HepG2 (cell line): Measurements from ENCODE around the gene CASKIN1. TPM values are rescaled to one million over a fixed set of nuclear protein-coding genes. Genes with fewer than 3 reads are reported as not detected.
A peak's percentile ranks its signal among the peaks of the same experiment; 100 is the strongest.

Experiments
- BHLHE40 ChIP-seq: IDR thresholded peaks from 2 replicates; pipeline ENCODE4 v1.6.1; 2011; ENCODE audit warnings: low read length, improper control_type of control experiment
- ERF ChIP-seq: IDR thresholded peaks from 2 replicates; pipeline ENCODE4 v1.6.1; 2018; ENCODE audit warnings: missing biosample characterization, missing genetic modification reagents
- FOXP1 ChIP-seq, 2 experiments: fragments of 450-650 bp in 1 of 2; IDR thresholded peaks; 2 replicates each; pipeline ENCODE4 v1.6.1; 2017 to 2018; ENCODE audit warnings: antibody characterized with exemption in 1 of 2
- HNRNPUL1 ChIP-seq: fragments of 200-400 bp; formaldehyde crosslinking; IDR thresholded peaks from 2 replicates; pipeline ENCODE4 v1.6.1; 2017; ENCODE audit warnings: low read depth, mild to moderate bottlenecking, low read length, moderate library complexity
- SRF ChIP-seq: IDR thresholded peaks from 2 replicates; pipeline ENCODE4 v1.6.1; 2011; ENCODE audit warnings: mild to moderate bottlenecking, low read depth, low read length, moderate library complexity
- TOE1 ChIP-seq: sonication (generic); formaldehyde crosslinking; IDR thresholded peaks from 2 replicates; pipeline ENCODE4 v1.4.0; 2020; ENCODE audit warnings: mild to moderate bottlenecking, missing genetic modification reagents
- polyA plus RNA-seq, 8 experiments: library from polyadenylated mRNA; depleted of rRNA in 3 of 8; stranded (reverse) in 7 of 8; unstranded in 1 of 8; fragments of >200 nt; fragmentation: Illumina TruSeq in 4 of 8; extraction: Trizol in 4 of 8; gene quantifications; 2 replicates each; pipeline versions ENCODE4 v1.2.1 to v1.2.3, GENCODE V29; 2011 to 2016; ENCODE audit warnings: low read depth in 4 of 8, missing spikeins in 1 of 8, mixed read lengths in 1 of 8; ENCODE audit not compliant: insufficient read depth in 1 of 8
- total RNA-seq, 5 experiments: library from RNA; depleted of rRNA; stranded (reverse); fragments of >200 nt; fragmentation: Illumina TruSeq; extraction: Trizol; gene quantifications; 2 replicates each; pipeline ENCODE4 v1.2.3, GENCODE V29; 2016; ENCODE audit warnings: low read depth in 1 of 5
- TF ChIP-seq, protein P1 (sequence below): IDR thresholded peaks from 2 replicates; pipeline ENCODE4 v1.6.1; 2012; ENCODE audit warnings: inconsistent platforms
- TF ChIP-seq, protein P2 (sequence below): sonication (generic); formaldehyde crosslinking; IDR thresholded peaks from 2 replicates; pipeline ENCODE4 v1.5.0; 2020; ENCODE audit warnings: mild to moderate bottlenecking, missing genetic modification reagents, borderline replicate concordance
- TF ChIP-seq, protein P3 (sequence below): sonication (generic); formaldehyde crosslinking; IDR thresholded peaks from 2 replicates; pipeline ENCODE4 v1.4.0; 2020; ENCODE audit warnings: mild to moderate bottlenecking, missing genetic modification reagents, borderline replicate concordance
- TF ChIP-seq, protein P4 (sequence below): IDR thresholded peaks from 2 replicates; pipeline ENCODE4 v1.6.1; 2016; ENCODE audit warnings: low read depth, control low read depth
- TF ChIP-seq, protein P5 (sequence below): sonication (generic); formaldehyde crosslinking; IDR thresholded peaks from 2 replicates; pipeline ENCODE4 v1.5.1; 2020; ENCODE audit warnings: mild to moderate bottlenecking, missing genetic modification reagents, moderate library complexity

The CASKIN1 gene
- total and polyA plus RNA-seq, 2 of the 13 experiments (the other 11 are each of a cell fraction or from before 2014, with no cell fraction given): 1.2 to 2.2 TPM

DNA sequence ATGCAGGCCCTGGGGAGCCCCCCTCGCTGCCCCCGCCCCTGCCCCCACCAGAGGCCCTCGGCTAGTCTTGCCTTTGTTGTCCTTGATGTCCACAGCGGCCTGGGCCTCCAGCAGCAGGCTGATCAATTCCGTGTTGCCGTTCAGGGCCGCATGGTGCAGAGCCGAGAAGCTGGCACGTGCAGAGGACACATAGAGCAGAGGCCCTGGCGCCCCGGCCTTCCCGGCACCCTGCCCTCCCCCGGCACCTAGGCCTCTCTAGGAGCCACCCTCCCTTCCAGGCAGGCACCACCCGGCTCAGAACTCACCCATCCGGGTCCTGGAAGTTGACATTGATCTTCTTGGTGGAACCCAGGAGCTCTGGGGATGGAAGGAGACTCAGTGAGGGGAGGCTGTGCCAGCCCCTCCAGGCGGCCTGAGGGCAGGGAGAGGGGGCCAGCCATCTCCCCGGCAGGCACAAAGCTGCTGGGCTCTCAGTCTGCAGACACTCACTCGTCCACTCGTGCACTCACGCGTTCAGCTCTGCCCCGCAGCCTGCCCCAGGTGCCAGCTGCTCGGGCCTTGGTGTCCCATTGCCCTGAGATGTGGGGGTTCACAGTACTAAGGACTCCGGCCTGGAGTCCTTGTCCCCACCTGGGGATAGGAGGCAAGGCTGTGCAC, 6.3 kb downstream of the CASKIN1 start (continued):
- 0 out of 2 replicates have a peak, but pooled peaks have one; percentile 15 for TF ChIP-seq ERF (CRISPR knock-in tag)
- no peak for TF ChIP-seq TOE1 (CRISPR knock-in tag)
- no peak for TF ChIP-seq SRF
- TF ChIP-seq FOXP1 (IDR thresholded peaks at IDR 0.05): no peak
- TF ChIP-seq FOXP1 (CRISPR knock-in tag; IDR thresholded peaks at IDR 0.05): 0 out of 2 replicates have a peak, but pooled peaks have one; percentile 13
- TF ChIP-seq, protein P1, sequence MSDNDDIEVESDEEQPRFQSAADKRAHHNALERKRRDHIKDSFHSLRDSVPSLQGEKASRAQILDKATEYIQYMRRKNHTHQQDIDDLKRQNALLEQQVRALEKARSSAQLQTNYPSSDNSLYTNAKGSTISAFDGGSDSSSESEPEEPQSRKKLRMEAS: peak; percentile 90
- TF ChIP-seq, protein P2, sequence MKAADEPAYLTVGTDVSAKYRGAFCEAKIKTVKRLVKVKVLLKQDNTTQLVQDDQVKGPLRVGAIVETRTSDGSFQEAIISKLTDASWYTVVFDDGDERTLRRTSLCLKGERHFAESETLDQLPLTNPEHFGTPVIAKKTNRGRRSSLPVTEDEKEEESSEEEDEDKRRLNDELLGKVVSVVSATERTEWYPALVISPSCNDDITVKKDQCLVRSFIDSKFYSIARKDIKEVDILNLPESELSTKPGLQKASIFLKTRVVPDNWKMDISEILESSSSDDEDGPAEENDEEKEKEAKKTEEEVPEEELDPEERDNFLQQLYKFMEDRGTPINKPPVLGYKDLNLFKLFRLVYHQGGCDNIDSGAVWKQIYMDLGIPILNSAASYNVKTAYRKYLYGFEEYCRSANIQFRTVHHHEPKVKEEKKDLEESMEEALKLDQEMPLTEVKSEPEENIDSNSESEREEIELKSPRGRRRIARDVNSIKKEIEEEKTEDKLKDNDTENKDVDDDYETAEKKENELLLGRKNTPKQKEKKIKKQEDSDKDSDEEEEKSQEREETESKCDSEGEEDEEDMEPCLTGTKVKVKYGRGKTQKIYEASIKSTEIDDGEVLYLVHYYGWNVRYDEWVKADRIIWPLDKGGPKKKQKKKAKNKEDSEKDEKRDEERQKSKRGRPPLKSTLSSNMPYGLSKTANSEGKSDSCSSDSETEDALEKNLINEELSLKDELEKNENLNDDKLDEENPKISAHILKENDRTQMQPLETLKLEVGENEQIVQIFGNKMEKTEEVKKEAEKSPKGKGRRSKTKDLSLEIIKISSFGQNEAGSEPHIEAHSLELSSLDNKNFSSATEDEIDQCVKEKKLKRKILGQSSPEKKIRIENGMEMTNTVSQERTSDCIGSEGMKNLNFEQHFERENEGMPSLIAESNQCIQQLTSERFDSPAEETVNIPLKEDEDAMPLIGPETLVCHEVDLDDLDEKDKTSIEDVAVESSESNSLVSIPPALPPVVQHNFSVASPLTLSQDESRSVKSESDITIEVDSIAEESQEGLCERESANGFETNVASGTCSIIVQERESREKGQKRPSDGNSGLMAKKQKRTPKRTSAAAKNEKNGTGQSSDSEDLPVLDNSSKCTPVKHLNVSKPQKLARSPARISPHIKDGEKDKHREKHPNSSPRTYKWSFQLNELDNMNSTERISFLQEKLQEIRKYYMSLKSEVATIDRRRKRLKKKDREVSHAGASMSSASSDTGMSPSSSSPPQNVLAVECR (CRISPR knock-in tag): 0 out of 2 replicates have a peak, but pooled peaks have one; percentile 30
- TF ChIP-seq, protein P3, sequence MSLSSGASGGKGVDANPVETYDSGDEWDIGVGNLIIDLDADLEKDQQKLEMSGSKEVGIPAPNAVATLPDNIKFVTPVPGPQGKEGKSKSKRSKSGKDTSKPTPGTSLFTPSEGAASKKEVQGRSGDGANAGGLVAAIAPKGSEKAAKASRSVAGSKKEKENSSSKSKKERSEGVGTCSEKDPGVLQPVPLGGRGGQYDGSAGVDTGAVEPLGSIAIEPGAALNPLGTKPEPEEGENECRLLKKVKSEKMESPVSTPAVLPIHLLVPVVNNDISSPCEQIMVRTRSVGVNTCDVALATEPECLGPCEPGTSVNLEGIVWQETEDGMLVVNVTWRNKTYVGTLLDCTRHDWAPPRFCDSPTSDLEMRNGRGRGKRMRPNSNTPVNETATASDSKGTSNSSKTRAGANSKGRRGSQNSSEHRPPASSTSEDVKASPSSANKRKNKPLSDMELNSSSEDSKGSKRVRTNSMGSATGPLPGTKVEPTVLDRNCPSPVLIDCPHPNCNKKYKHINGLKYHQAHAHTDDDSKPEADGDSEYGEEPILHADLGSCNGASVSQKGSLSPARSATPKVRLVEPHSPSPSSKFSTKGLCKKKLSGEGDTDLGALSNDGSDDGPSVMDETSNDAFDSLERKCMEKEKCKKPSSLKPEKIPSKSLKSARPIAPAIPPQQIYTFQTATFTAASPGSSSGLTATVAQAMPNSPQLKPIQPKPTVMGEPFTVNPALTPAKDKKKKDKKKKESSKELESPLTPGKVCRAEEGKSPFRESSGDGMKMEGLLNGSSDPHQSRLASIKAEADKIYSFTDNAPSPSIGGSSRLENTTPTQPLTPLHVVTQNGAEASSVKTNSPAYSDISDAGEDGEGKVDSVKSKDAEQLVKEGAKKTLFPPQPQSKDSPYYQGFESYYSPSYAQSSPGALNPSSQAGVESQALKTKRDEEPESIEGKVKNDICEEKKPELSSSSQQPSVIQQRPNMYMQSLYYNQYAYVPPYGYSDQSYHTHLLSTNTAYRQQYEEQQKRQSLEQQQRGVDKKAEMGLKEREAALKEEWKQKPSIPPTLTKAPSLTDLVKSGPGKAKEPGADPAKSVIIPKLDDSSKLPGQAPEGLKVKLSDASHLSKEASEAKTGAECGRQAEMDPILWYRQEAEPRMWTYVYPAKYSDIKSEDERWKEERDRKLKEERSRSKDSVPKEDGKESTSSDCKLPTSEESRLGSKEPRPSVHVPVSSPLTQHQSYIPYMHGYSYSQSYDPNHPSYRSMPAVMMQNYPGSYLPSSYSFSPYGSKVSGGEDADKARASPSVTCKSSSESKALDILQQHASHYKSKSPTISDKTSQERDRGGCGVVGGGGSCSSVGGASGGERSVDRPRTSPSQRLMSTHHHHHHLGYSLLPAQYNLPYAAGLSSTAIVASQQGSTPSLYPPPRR (CRISPR knock-in tag): 0 out of 2 replicates have a peak, but pooled peaks have one; percentile 33
- TF ChIP-seq, protein P4, sequence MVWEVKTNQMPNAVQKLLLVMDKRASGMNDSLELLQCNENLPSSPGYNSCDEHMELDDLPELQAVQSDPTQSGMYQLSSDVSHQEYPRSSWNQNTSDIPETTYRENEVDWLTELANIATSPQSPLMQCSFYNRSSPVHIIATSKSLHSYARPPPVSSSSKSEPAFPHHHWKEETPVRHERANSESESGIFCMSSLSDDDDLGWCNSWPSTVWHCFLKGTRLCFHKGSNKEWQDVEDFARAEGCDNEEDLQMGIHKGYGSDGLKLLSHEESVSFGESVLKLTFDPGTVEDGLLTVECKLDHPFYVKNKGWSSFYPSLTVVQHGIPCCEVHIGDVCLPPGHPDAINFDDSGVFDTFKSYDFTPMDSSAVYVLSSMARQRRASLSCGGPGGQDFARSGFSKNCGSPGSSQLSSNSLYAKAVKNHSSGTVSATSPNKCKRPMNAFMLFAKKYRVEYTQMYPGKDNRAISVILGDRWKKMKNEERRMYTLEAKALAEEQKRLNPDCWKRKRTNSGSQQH (CRISPR knock-in tag): no peak
- TF ChIP-seq, protein P5, sequence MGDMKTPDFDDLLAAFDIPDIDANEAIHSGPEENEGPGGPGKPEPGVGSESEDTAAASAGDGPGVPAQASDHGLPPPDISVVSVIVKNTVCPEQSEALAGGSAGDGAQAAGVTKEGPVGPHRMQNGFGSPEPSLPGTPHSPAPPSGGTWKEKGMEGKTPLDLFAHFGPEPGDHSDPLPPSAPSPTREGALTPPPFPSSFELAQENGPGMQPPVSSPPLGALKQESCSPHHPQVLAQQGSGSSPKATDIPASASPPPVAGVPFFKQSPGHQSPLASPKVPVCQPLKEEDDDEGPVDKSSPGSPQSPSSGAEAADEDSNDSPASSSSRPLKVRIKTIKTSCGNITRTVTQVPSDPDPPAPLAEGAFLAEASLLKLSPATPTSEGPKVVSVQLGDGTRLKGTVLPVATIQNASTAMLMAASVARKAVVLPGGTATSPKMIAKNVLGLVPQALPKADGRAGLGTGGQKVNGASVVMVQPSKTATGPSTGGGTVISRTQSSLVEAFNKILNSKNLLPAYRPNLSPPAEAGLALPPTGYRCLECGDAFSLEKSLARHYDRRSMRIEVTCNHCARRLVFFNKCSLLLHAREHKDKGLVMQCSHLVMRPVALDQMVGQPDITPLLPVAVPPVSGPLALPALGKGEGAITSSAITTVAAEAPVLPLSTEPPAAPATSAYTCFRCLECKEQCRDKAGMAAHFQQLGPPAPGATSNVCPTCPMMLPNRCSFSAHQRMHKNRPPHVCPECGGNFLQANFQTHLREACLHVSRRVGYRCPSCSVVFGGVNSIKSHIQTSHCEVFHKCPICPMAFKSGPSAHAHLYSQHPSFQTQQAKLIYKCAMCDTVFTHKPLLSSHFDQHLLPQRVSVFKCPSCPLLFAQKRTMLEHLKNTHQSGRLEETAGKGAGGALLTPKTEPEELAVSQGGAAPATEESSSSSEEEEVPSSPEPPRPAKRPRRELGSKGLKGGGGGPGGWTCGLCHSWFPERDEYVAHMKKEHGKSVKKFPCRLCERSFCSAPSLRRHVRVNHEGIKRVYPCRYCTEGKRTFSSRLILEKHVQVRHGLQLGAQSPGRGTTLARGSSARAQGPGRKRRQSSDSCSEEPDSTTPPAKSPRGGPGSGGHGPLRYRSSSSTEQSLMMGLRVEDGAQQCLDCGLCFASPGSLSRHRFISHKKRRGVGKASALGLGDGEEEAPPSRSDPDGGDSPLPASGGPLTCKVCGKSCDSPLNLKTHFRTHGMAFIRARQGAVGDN: peak; percentile 93
- peak; percentile 94 for TF ChIP-seq BHLHE40
- no peak for TF ChIP-seq HNRNPUL1
